Measurements from ENCODE around the gene SHF.

SHF gene

DNA sequence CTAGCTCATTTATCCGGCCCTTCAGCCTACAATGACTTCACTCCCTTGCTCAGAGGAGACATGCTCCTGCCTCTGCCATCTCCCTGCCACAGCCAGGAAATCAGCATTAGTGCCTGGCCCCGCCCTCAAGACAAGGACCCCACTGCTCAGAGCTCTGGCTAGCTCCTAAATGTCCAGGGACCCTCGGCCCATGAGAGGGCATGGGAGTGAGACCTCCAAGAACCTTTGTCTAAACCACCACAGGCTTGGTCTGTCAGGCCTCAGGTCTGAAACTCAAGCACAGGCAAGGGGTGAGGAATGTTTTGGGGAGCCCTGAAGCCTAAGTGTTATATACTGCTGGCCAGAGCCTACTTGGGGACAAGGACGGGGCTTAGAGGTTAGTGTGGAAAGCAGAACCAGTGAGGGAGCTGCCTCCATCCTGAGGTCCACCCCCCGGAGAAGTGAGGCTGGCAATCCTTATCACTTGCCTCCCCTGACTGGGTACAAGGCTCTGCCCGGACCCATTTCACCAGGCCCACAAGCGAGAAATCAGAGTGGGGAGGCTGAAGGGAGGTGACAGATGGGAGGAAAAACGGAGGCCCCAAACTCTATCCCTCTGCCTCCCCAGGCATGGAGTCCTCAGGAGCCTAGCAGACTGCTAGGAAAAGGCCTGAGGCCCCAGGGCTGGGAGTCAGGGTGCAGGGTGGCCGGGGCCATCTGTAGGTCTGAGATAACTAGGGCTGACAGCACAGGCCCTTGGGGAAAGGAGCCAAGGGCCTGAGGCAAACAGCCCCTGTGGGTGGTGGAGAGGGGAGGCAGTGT, 18.8 kb downstream of the SHF start:
- DNase-seq, result no peak

DNA sequence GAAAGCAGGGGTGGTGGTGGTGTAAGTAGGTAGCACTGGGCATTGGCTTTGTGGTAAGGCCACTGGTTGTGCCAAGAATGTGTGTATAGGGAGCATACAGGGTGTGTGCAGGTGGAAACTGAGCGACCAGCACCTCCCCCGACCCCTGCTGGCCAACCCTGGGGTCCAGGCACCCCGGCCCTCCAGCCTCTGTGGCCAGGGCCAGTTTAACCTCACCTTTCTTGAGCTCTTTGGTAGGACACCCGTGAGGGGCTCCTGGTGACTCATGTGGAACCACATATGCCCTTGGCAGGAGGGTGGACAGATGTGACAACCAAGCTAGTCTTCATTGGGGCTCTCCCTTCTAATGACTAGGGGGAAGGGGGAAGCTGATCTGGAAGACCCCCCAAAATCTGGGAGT, 19.5 kb downstream of the SHF start:
- DNase-seq, result no peak

- no peak for DNase-seq
These were observed 20.0 kb downstream of the SHF start for GRCh38 chr15:45167631-45168205.

- DNase-seq, result peak; percentile 84
These were observed 20.7 kb downstream of the SHF start for GRCh38 chr15:45166834-45167630.

- DNase-seq, result no peak
These were observed 22.2 kb downstream of the SHF start for GRCh38 chr15:45165536-45165935.

DNA sequence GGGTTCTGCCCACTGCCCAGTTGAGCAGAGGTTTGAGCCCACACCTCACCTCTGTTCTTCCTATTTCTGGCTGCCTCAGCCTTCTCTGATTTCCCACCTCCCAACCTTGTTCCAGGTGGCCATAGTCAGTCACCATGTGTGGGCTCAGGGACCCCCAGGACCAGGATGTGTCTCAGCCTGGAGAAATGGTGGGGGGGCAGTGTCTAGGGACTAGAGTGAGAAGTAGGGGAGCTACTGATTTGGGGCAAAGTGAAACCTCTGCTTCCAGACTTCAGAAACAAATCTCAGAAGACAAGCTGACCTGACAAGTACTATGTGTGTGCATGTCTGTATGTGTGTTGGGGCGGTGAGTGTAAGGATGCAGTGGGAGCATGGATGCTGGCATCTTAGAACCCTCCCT, 22.9 kb downstream of the SHF start:
- DNase-seq, result no peak

- DNase-seq, result no peak
These were observed 24.3 kb downstream of the SHF start for GRCh38 chr15:45163508-45163856.

- peak; percentile 66 for DNase-seq
These were observed 24.8 kb downstream of the SHF start for GRCh38 chr15:45162771-45163507.

DNA sequence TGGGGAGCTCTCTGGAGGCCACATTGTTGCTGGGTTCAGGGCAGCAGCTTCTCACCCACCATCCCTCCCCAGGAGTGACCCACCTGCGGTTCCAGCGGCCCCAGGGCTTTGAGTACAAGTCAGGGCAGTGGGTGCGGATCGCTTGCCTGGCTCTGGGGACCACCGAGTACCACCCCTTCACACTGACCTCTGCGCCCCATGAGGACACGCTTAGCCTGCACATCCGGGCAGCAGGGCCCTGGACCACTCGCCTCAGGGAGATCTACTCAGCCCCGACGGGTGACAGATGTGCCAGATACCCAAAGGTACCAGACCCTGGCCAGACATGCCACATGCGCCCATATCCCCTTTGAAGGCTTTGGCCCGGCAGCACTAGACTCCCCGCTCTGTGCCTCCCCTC, 26.1 kb downstream of the SHF start:
- DNase-seq, result no peak

DNA sequence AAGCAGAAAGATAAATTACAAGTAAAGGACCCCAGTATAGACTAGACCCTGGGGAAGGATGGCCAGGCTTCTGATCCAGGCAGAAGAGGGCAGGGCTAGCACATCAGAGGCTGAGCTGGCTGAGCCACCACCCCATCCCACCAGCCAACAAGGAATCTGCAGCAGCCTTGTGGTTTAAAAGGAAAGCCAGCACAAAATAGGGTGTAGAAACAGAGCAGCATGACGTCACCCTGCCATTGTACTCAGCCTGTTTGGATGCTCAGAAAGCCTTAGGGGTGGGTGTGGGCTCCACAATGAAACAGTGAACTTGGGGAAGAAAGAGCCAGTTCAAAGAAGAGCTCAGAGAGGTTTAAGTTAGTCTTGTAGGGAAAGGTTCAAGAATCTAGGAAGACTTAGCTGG, 29.8 kb downstream of the SHF start:
- no peak for DNase-seq

DNA sequence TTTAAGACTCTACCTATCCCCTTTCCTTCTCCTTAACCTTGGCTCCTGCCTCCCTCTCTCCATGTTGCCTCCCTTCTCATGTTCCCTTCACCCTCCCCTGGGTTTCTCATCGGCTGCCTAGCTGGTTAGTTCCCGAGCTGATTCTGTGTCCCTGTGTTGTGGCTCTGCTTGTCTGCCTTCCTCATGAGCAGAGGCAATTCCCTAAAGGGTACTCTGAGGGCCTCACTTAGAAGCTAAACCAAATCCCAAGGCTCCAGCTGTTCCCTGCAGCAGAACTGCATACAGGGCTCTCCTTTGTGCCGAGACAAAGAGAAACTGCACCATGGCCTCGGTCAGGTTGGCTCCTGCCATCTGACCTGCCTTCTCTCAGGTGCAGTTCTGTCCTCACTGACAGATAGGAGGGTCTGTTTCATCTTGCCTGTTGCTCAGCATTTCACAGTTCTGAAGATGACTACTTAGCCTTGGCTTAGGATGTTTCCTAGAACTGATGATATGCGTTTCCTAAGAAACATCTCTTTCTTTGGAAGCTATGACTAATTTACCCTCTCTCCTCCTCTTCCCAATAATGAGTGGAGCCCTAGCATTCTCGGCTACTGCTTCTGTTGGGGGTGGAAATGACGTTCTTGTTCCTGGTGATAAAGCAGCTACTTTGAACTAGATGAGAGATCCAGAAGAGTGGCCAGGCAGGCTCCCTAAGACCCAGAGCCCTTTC, 30.9 kb downstream of the SHF start:
- DNase-seq, result no peak

DNA sequence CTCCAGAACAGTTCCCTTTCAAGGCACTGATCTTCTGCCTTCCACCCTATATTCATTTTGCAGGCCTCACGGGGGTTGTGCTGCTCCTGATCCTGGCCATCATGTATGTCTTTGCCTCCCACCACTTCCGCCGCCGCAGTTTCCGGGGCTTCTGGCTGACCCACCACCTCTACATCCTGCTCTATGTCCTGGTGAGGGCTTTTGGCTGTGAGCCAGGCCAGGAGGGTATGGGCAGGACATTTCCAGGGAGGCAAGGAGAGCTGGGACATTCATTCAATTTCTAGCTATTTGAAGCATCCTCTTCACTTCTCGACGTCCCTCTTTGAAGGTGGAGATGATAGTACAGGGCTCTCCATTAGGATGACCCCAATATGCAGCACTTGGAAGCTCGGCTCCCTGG, 32.0 kb downstream of the SHF start:
- DNase-seq, result no peak

DNA sequence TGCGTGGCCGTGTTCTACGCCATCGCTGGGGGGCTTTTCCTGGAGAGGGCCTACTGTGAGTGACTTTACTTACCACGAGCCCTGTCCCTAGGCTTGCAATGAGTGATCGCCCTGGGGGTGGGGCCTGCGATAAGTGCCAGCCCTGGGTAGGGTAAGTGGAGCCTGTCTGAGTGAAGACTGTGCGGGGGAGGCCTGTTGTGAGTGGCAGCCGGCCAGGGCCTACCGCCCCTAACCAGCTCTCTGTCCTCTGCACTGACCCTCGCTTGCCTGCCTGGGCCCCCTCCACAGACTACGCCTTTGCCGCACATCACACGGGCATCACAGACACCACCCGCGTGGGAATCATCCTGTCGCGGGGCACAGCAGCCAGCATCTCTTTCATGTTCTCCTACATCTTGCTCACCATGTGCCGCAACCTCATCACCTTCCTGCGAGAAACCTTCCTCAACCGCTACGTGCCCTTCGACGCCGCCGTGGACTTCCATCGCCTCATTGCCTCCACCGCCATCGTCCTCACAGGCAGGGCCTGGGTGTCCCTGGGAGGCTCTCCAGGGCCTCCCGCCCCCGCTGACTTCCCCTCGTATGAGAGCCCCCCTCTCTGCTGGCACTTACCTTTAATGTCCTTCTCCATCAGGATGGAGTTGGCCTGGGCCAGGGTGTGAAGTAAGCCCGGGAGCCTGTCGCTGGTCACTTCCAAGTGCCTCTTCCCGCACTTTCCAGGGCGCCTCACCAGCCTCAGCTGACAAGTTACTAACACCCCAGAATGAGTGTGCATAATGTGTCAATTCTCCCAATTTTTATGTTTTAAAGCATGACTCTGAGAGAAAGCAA, 35.6 kb downstream of the SHF start:
- no peak for DNase-seq

- no peak for DNase-seq
These were observed 36.8 kb downstream of the SHF start for GRCh38 chr15:45150997-45151396.

DNA sequence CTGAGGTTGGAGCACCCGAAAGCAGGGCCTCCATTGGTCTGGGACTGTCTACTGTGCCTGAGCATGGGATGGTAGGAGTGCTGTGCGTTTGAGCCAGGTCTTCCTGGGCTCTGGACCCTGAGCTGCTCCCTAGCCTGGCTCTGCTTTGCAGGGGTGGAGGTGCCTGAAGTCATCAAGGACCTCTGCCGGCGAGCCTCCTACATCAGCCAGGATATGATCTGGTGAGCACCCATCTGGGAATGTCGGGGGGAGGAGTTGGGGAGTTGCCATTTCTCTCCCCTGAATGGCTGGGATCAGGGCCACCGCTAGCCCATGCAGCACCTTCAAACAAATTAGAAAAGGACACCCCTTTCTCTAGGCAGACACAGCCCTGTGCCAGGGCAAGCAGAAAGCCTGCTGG, 37.3 kb downstream of the SHF start:
- no peak for DNase-seq

GRCh38 chr15:45149060-45149459, 38.7 kb downstream of the SHF start:
- DNase-seq, result no peak

GRCh38 chr15:45148076-45149059, 39.4 kb downstream of the SHF start:
- no peak for DNase-seq

- DNase-seq, result no peak
These were observed 40.2 kb downstream of the SHF start for GRCh38 chr15:45147606-45148005.

DNA sequence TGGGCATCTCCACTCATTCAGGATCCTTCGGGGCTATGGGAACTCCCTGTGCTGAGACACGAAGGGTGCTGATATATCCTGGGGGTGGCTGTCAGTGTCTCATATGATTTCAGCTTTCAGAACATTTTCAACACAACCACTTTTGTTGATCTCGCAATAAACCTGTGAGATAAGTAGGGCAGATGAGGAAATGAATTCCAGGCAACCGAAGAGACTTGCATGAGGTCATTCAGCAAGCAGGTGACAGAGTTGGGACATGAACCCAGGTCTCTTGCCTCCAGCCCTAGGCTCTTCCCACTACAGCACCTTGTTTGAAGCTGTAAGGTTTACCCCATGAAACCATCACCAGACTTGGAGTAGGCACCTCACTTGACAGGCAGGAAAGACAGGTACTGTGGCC, 41.4 kb downstream of the SHF start:
- DNase-seq, result no peak

DNA sequence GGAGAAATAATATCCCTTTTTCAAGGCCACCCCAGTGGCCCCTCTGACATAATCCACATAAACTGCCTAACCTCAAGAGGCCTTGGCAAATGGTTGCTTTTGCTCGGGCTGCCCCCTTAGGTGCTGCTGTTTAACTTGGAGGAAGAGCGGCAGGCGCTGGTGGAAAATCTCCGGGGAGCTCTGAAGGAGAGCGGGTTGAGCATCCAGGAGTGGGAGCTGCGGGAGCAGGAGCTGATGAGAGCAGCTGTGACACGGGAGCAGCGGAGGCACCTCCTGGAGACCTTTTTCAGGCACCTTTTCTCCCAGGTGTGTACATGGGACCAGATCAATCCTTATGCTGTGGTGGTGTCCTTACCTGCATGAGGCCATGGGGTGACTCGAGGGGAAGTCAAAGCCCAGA, 43.0 kb downstream of the SHF start:
- DNase-seq, result no peak

- DNase-seq, result no peak
These were observed 43.8 kb downstream of the SHF start for GRCh38 chr15:45143946-45144345.

Measured in activated naive CD4-positive, alpha-beta T cell treated with Interleukin-2 at 50 U/mL for 16 hours (primary cell).